HepG2 (cell line): Measurements from ENCODE around the gene APOBEC3H.
"Not testable (repeated sequence)": the region's sequence is repeated elsewhere in the genome, so short reads cannot be mapped to it uniquely, and the experiment has no call there.

Source experiments
- PRPF4 ChIP-seq: fragments of 200-400 bp; formaldehyde crosslinking; IDR thresholded peaks from 2 replicates; pipeline ENCODE4 v1.6.1; 2016; ENCODE audit warnings: low read length, low read depth; ENCODE audit not compliant: poor library complexity, severe bottlenecking
- RFX5 ChIP-seq: IDR thresholded peaks from 2 replicates; pipeline ENCODE4 v1.6.1; 2011; ENCODE audit warnings: low read depth, low read length, improper control_type of control experiment
- THAP7 ChIP-seq: sonication (generic); formaldehyde crosslinking; IDR thresholded peaks from 2 replicates; pipeline ENCODE4 v1.8.1; 2023; ENCODE audit warnings: mild to moderate bottlenecking, missing genetic modification reagents
- USF2 ChIP-seq, 2 experiments: sonication (generic) in 1 of 2; formaldehyde crosslinking in 1 of 2; IDR thresholded peaks; 2 replicates each; pipeline versions ENCODE4 v1.5.1 to v1.6.1; 2011 to 2020; ENCODE audit warnings: borderline replicate concordance in 1 of 2, low read depth in 1 of 2, low read length in 1 of 2, mild to moderate bottlenecking in 1 of 2, missing genetic modification reagents in 1 of 2, moderate library complexity in 1 of 2
- ZFX ChIP-seq: sonication (generic); formaldehyde crosslinking; IDR thresholded peaks from 2 replicates; pipeline ENCODE4 v1.4.0; 2020; ENCODE audit warnings: mild to moderate bottlenecking, low read depth, missing genetic modification reagents, moderate library complexity

- not testable (repeated sequence) for TF ChIP-seq THAP7 (CRISPR knock-in tag); USF2 (IDR thresholded peaks at IDR 0.05; ENCODE audit: low read depth, low read length); USF2 (CRISPR knock-in tag; IDR thresholded peaks at IDR 0.05; ENCODE audit: borderline replicate concordance); ZFX (CRISPR knock-in tag); RFX5; PRPF4
Observed at GRCh38 chr22:39072581-39072981, 24.5 kb upstream of the APOBEC3H start.
